Measurements from ENCODE around the gene GMPPA.

The GMPPA gene

DNA sequence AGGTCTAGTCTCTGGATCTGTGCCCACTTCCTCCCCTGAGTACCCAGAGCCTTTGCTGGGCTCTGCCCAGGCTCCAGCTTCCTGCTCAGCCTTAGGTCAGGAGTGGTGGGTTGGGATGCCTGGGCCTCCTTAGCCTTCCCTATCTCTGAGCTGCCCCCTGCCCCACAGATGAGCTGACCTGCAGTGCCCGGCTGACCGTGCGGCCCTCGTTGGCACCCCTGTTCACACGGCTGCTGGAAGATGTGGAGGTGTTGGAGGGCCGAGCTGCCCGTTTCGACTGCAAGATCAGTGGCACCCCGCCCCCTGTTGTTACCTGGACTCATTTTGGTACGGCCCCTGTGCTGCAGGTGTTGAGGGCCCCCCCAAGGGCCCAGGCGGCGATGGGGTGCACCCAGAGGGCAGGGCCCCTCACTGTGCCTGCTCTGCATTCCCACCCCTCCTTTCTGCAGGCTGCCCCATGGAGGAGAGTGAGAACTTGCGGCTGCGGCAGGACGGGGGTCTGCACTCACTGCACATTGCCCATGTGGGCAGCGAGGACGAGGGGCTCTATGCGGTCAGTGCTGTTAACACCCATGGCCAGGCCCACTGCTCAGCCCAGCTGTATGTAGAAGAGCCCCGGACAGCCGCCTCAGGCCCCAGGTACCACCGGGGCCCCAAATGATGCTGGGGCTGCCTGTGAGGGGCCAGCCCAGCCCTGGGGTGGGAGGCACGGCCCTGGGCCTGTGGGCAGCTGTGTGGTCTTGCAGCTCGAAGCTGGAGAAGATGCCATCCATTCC lies 30.1 kb upstream of the GMPPA start:
- no peak for DNase-seq (ENCODE audit: low read depth)

DNA sequence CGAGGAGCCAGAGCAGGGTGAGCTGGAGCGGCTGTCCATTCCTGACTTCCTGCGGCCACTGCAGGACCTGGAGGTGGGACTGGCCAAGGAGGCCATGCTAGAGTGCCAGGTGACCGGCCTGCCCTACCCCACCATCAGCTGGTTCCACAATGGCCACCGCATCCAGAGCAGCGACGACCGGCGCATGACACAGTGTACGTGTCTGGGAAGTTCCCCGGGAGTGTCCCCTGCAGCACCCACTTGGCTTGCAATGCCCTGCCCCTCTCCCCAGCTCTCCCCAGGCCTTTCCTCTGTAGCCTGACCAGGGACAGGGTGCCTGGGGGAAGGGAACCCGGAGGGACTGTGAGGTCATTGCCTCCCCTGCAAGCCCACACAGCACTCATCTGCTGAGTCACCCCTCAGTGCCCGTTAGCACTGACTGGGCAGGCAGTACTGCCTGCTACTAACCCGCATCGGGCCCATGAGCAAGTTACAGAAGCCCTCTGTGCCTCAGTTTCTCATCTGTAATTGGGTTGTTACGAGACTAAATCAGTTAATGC lies 29.4 kb upstream of the GMPPA start:
- DNase-seq (ENCODE audit: low read depth), result no peak

DNA sequence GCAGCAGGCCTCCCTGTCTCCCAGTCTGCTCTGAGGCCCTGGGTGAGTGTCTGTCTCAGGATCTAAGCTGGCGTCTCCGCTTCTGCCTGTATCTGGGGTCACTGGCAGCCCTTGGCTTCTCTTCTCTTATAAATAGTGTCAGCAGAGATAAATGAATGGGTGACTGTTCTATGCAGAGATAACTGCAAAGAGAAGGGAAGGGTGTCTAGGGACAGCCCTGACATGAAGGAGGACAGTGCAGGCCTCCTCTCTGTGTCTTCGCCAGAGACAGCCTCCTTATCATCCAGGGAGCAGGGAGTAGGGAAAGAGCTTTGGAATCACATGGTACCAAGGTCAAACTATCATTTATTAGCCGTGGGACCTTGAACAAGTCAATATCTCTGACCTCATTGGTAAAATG lies 28.3 kb upstream of the GMPPA start:
- no peak for DNase-seq (ENCODE audit: low read depth)

DNA sequence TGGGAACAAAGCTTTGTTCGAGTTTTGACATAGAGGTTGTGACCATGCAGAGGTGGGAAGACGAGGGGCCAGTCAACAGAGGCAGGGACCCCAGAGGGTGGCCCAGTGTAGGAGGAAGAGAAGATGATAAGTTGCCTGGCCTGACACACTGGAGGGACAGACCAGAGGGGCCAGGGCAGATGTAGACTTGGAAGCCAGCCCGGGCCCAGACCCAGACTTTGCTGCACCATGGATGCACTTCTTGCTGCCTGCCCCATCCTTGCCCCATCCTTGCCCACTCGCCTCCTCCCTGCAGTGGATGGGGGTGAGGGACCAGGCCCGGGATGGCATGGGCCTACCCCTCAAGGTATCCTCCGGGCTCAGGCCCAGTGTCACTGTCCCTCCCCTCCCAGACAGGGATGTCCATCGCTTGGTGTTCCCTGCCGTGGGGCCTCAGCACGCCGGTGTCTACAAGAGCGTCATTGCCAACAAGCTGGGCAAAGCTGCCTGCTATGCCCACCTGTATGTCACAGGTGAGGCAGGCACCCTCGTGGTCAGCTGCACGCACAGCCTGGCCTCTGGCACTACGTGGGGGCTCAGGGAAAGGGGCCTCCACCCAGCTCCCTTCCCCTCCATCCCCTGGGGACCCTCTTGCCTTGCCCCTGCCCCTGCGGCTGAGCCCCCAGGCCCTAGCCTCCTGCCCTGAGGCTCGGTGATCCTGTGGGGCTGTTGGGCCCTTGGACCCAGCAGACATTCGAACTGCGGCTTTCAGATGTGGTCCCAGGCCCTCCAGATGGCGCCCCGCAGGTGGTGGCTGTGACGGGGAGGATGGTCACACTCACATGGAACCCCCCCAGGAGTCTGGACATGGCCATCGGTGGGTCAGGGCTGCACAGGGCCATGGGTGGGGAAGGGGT lies 27.0 kb upstream of the GMPPA start:
- DNase-seq (ENCODE audit: low read depth), result no peak

DNA sequence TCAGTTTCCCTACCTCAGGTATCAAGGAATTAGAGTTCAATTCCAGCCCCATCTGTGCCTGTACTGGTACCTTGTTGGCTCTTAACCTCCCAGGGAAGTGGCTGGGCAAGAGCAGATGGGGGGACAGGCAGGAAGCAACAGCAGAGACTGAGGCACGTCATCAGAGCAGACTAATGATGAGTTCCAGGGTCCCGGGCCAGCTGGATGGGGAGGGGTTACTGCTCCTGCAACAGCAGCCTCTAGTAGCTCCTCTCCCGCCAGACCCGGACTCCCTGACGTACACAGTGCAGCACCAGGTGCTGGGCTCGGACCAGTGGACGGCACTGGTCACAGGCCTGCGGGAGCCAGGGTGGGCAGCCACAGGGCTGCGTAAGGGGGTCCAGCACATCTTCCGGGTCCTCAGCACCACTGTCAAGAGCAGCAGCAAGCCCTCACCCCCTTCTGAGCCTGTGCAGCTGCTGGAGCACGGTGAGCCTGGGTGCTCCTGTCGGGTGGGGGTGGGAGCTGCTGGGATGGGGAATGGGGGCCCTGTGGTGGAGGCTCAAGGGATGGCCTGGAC lies 26.0 kb upstream of the GMPPA start:
- no peak for DNase-seq (ENCODE audit: low read depth)

DNA sequence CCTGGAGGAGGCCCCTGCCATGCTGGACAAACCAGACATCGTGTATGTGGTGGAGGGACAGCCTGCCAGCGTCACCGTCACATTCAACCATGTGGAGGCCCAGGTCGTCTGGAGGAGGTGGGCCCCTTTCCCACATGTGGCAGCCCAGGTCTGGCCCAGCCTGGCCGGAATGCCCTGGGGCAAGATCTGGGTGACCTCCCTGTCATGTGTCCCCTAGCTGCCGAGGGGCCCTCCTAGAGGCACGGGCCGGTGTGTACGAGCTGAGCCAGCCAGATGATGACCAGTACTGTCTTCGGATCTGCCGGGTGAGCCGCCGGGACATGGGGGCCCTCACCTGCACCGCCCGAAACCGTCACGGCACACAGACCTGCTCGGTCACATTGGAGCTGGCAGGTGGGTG lies 25.2 kb upstream of the GMPPA start:
- no peak for DNase-seq (ENCODE audit: low read depth)

DNA sequence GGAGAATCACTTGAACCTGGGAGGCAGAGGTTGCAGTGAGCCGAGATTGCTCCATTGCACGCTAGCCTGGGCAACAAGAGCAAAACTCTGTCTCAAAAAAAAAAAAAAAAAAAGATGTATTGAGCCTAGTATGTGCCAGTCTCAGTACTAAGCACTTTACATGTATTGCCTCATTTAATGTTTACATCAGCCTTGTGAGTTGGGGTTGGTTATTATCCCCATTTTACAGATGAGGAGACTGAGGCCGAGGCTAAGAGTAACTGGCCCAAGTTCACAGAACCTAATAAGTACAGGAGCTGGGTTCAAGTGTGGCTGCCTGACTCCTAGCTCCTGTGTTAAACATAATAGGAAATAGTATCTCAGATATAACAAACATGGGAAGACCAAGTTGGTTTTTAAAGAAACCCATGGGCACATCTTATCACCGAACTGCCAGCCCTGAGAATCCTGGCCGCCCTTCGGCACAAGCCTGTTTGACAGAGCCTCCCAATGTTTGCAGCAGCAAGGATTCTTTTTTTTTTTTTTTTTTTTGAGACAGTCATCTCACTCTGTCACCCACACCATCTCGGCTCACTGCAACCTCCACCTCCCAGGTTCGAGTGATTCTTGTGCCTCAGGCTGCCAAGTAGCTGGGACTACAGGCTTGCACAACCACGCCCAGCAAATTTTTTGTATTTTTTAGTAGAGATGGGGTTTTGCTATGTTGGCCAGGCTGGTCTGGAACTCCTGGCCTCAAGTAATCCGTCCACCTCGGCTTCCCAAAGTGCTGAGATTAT lies 24.2 kb upstream of the GMPPA start:
- DNase-seq (ENCODE audit: low read depth), result no peak

DNA sequence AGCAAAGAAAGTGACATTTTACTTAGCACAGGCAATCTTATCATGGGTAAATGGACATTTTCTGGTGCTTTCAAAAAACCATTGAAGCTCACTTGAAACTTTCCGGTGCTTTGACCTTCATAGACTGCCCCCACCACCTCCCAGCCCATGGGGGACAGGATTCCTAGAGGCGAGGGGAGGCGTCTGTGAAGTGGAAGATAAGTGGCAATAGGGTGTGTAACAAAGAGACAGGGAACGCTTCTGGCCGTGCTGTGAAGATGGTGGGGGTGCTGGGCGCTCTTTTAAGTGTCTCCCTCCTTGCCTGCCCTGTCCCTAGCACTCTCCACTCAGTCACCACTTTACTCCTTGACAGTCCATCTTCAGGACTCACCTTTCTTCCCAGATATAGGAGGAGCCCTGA lies 23.4 kb upstream of the GMPPA start:
- no peak for DNase-seq (ENCODE audit: low read depth)

DNA sequence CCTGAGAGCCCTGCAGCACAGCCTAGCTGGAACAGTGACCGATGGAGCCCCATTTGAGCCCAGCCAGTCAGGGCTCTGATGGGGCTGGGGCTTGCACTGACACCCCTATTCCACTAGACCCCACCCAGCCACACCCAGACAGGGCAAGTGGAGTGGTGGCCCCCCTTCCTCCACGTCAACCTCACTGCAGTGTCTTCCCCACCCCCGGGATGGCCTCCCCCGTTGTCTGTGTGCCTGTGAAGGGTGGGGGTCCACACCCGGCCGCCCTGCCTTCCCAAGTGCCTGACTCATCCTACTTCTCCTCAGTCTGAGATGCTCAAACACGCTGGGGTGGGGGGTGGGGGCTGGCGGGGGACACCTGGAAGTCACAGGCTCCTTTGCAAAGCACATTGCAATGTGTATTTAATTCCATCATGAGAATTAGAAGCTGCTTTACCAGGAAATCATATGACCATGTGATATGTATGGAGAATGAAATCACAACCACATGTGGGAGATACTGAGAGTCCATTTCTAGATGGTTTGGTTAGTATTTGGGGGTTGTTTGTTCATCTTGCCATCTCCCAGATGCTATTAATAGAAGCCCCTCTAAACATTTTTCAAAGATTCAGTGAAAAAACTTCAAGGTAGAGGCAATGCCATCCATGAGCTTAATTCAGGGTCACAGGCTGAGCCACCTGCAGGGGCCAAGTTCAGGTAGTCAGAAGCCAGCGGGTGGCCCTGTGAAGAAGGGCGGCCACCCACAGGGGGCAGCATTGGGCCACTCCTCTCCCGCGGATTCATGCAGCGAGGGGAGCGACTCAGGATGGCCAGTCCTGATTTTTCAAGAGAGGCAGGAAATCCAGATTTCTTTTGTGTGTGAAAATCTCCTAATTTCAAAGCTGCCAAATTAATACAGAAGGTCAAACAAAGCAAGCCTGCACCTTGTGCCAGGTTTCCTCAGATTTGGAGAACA lies 22.7 kb upstream of the GMPPA start:
- DNase-seq (ENCODE audit: low read depth), result peak; percentile 48

DNA sequence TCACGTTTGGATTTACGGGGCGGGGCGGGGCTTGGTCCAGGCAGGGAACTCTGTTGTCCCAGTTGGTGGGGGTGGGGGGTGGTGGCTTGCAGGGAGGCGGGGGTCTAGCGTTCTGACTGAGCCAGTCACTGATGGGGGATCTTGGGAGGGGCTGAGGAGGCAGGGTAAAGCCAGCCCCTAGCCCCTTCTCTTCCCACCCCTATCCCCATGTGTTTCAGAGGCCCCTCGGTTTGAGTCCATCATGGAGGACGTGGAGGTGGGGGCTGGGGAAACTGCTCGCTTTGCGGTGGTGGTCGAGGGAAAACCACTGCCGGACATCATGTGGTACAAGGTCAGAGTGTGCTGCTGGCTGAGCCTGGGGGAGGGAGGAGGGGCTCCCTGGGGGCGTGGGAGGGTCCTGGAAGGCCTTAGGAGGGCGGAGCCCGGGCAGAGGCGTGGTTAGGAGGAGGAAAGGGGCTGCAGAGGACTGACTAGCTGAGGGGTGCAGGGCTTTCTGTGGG lies 22.0 kb upstream of the GMPPA start:
- DNase-seq (ENCODE audit: low read depth), result no peak

DNA sequence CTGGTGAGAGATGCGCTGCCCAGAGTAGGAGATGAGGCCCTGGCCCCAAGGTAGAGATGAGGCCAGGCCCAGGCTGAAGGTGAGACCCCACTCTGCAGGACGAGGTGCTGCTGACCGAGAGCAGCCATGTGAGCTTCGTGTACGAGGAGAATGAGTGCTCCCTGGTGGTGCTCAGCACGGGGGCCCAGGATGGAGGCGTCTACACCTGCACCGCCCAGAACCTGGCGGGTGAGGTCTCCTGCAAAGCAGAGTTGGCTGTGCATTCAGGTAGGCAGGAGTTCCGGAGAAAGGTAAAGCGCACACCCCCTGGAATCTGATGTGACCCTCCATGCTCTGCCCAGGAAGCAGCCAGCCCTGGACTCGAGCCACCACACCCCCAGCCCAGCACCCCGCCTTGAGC lies 21.5 kb upstream of the GMPPA start:
- DNase-seq (ENCODE audit: low read depth), result no peak

DNA sequence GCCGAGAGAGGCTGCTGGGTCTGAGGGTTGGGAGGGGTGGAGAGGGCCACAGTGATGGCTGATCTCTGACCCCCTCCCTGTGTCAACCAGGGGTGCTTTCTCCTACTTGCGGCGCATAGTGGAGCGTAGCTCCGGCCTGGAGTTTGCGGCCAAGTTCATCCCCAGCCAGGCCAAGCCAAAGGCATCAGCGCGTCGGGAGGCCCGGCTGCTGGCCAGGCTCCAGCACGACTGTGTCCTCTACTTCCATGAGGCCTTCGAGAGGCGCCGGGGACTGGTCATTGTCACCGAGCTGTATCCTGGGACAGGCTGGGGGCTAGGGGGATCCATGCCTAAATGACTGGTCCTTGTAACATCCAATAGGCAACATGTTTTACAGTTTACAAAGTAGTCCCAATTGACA lies 20.9 kb upstream of the GMPPA start:
- no peak for DNase-seq (ENCODE audit: low read depth)

DNA sequence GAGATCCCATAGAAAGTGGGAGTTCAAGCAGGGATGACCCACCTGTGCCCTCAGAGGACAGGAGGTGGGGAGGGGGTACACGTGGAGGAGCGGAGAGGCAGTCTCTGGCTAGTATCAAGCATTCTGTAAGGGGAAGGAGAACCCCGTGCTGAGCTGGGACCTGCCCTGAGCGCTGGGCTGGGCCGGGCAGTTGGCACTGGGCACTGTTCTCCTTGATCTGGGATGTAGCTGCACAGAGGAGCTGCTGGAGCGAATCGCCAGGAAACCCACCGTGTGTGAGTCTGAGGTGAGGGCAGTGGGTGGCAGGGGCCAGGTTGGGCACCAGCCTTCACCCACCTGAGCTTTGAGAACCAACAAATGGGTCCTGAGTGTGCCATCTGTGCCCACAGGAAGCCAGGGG lies 19.8 kb upstream of the GMPPA start:
- DNase-seq (ENCODE audit: low read depth), result no peak

DNA sequence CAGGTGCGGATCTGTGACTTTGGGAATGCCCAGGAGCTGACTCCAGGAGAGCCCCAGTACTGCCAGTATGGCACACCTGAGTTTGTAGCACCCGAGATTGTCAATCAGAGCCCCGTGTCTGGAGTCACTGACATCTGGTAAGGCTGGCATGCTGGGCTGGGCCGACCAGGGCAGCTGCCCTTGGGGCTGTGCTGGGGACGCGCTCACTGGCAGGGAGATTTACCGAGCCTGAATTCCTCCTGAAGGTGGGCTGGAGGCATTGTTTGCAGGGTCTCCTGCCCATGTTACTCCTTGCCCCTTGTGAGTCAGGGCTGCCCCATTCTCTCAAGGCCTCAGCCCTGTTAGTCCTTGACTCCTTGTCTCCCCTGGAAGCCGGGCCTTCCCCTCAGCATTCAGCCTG lies 18.7 kb upstream of the GMPPA start:
- no peak for DNase-seq (ENCODE audit: low read depth)

DNA sequence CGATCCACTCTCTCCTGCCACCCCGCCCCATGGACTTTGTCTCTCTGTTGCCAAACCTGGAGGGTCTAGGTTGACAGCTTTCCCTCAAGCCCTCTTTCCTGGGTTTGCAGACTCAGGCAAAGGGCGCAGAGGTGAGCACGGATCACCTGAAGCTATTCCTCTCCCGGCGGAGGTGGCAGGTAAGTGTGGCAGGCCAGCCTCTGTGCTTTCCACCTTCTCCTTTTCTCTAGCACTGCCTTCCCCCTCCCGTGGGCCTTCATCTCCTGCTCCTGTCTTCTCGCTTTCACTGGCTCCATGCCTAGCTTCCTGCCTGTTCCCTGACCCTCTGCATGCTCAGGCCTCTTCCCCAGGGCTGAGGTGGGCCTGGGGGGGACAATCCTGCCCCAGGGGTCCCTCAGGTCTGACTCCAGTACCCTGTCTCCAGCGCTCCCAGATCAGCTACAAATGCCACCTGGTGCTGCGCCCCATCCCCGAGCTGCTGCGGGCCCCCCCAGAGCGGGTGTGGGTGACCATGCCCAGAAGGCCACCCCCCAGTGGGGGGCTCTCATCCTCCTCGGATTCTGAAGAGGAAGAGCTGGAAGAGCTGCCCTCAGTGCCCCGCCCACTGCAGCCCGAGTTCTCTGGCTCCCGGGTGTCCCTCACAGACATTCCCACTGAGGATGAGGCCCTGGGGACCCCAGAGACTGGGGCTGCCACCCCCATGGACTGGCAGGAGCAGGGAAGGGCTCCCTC lies 15.9 kb upstream of the GMPPA start:
- no peak for DNase-seq (ENCODE audit: low read depth)

DNA sequence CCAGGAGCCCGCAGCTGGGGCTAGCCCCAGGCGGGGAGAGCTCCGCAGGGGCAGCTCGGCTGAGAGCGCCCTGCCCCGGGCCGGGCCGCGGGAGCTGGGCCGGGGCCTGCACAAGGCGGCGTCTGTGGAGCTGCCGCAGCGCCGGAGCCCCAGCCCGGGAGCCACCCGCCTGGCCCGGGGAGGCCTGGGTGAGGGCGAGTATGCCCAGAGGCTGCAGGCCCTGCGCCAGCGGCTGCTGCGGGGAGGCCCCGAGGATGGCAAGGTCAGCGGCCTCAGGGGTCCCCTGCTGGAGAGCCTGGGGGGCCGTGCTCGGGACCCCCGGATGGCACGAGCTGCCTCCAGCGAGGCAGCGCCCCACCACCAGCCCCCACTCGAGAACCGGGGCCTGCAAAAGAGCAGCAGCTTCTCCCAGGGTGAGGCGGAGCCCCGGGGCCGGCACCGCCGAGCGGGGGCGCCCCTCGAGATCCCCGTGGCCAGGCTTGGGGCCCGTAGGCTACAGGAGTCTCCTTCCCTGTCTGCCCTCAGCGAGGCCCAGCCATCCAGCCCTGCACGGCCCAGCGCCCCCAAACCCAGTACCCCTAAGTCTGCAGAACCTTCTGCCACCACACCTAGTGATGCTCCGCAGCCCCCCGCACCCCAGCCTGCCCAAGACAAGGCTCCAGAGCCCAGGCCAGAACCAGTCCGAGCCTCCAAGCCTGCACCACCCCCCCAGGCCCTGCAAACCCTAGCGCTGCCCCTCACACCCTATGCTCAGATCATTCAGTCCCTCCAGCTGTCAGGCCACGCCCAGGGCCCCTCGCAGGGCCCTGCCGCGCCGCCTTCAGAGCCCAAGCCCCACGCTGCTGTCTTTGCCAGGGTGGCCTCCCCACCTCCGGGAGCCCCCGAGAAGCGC lies 15.0 kb upstream of the GMPPA start:
- no peak for DNase-seq (ENCODE audit: low read depth)

DNA sequence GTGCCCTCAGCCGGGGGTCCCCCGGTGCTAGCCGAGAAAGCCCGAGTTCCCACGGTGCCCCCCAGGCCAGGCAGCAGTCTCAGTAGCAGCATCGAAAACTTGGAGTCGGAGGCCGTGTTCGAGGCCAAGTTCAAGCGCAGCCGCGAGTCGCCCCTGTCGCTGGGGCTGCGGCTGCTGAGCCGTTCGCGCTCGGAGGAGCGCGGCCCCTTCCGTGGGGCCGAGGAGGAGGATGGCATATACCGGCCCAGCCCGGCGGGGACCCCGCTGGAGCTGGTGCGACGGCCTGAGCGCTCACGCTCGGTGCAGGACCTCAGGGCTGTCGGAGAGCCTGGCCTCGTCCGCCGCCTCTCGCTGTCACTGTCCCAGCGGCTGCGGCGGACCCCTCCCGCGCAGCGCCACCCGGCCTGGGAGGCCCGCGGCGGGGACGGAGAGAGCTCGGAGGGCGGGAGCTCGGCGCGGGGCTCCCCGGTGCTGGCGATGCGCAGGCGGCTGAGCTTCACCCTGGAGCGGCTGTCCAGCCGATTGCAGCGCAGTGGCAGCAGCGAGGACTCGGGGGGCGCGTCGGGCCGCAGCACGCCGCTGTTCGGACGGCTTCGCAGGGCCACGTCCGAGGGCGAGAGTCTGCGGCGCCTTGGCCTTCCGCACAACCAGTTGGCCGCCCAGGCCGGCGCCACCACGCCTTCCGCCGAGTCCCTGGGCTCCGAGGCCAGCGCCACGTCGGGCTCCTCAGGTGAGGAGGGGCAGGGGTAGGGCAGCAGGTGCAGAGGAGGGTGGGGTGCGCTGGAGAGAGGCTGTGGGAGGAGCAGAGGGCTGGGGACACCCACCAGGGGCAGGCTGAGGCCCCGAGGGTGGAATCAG lies 14.1 kb upstream of the GMPPA start:
- no peak for DNase-seq (ENCODE audit: low read depth)

DNA sequence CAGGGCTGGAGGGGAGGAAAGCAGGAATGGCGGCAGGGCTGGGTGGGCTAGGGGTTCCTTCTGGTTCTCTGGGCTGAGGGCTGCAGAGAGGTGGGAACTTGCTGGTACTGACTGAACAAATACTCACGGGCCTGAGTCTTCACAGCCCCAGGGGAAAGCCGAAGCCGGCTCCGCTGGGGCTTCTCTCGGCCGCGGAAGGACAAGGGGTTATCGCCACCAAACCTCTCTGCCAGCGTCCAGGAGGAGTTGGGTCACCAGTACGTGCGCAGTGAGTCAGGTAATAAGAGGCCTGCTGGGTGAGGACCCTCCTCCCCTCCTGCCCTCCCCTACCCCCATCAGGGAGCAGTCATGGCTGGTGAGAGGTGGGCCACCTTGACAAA lies 13.5 kb upstream of the GMPPA start:
- DNase-seq (ENCODE audit: low read depth), result no peak
